Testis (tissue), 3 donors: ENCODE results near the gene SPSB4. TPM values are rescaled to one million over a fixed set of nuclear protein-coding genes. Genes with fewer than 3 reads are reported as not detected.

ENCODE experiments used
- DNase-seq: peaks from one replicate; pipeline ENCODE4 v3.0.0-alpha.2; 2019
- H3K27ac ChIP-seq, 2 donors: fragments of 200-600 bp; sonication (generic); one replicate each; pipeline ENCODE4 v1.5.1; 2019
- H3K27me3 ChIP-seq: fragments of 200-600 bp; sonication (generic); one replicate; pipeline ENCODE4 v1.5.1; 2019
- H3K36me3 ChIP-seq: fragments of 200-600 bp; sonication (generic); one replicate; pipeline ENCODE4 v1.5.1; 2017; ENCODE audit warnings: low read depth; ENCODE audit errors: missing control alignments
- H3K4me1 ChIP-seq: fragments of 200-600 bp; sonication (generic); one replicate; pipeline ENCODE4 v1.5.1; 2019
- H3K4me3 ChIP-seq, 2 donors: fragments of 200-600 bp; sonication (generic); one replicate each; pipeline ENCODE4 v1.5.1; 2017 to 2019
- H3K9me3 ChIP-seq: fragments of 200-600 bp; sonication (generic); one replicate; pipeline ENCODE4 v1.5.1; 2017
- CTCF ChIP-seq, 3 experiments: fragments of 450-650 bp in 2 of 3; fragments of 200-600 bp in 1 of 3; sonication (generic) in 1 of 3; IDR thresholded peaks; one replicate each; pipeline ENCODE4 v1.5.1; 2016 to 2019; ENCODE audit warnings: antibody characterized with exemption in 3 of 3, mild to moderate bottlenecking in 2 of 3, moderate library complexity in 1 of 3
- POLR2A ChIP-seq: fragments of 450-650 bp; IDR thresholded peaks from one replicate; pipeline ENCODE4 v1.6.1; 2017; ENCODE audit warnings: antibody characterized with exemption, mild to moderate bottlenecking, moderate library complexity
- WGBS, 2 donors: methylation state at CpG; one replicate each; pipeline ENCODE4 v1.1.5; 2018; 5-methylcytosine and 5-hydroxymethylcytosine counted together
- intact Hi-C: fragments of 100-400 bp; cut with DNase I; formaldehyde crosslinking; loops from one replicate; pipeline ENCODE4 v1.15.1; 2023; ENCODE audit warnings: low total_unique reads
- polyA plus RNA-seq: library from polyadenylated mRNA; stranded (reverse); fragments of 350-450 nt; fragmentation: Illumina TruSeq; extraction: RNeasy Lipid Tissue Mini Kit (QIAGEN cat#74804); gene quantifications from one replicate; pipeline ENCODE4 v1.2.3, GENCODE V29; 2014; ENCODE audit warnings: low read depth, low replicate concordance; ENCODE audit not compliant: insufficient read depth
- total RNA-seq, 2 donors: library from RNA; depleted of rRNA; stranded (reverse); fragments of >200 nt; gene quantifications; one replicate each; pipeline ENCODE4 v1.2.3, GENCODE V29; 2016

Gene SPSB4
- total and polyA plus RNA-seq, 3 donors from 2014 or later = 7.4 to 34.5 (median 10.8) TPM

- H3K4me1 ChIP-seq = peaks cover 5% of the 10 kb centered on the region
- H3K36me3 ChIP-seq = no peaks in the 10 kb centered on the region
- no peaks in the 10 kb centered on the region for H3K9me3 ChIP-seq
- no peak overlapping the region for H3K4me3 ChIP-seq
- no peaks in the 10 kb centered on the region for H3K27me3 ChIP-seq
- intact Hi-C loops = no loop called here
- no peak for TF ChIP-seq POLR2A
- no peak for TF ChIP-seq CTCF (IDR thresholded peaks at IDR 0.05)
- 59 to 67% methylated on average over 6 to 7 of the region's 7 CpGs for WGBS, 2 donors
- H3K27ac ChIP-seq = no peak overlapping the region
- DNase-seq = no peak
Observed at GRCh38 chr3:141056751-141057171, 5.6 kb downstream of the SPSB4 start.

GRCh38 chr3:141057436-141057835, 6.3 kb downstream of the SPSB4 start:
- no peaks in the 10 kb centered on the region for H3K36me3 ChIP-seq
- H3K4me3 ChIP-seq = no peak overlapping the region
- peaks cover 5% of the 10 kb centered on the region for H3K4me1 ChIP-seq
- WGBS, 2 donors = 80 to 87% methylated on average over 7 of the region's 7 CpGs
- intact Hi-C loops = no loop called here
- TF ChIP-seq POLR2A = no peak
- no peak for TF ChIP-seq CTCF (IDR thresholded peaks at IDR 0.05)
- H3K27ac ChIP-seq = no peak overlapping the region
- H3K9me3 ChIP-seq = no peaks in the 10 kb centered on the region
- DNase-seq = no peak
- no peaks in the 10 kb centered on the region for H3K27me3 ChIP-seq

GRCh38 chr3:141057946-141058800, 7.0 kb downstream of the SPSB4 start:
- WGBS, 2 donors = 94% methylated on average over 8 of the region's 8 CpGs

GRCh38 chr3:141058996-141059395, 7.8 kb downstream of the SPSB4 start:
- intact Hi-C loops = no loop called here
- DNase-seq = no peak
- Histone ChIP-seq H3K4me1 (peaks cover 2% of the 10 kb centered on the region), H3K36me3 (no peaks in the 10 kb centered on the region), H3K27me3 (no peaks in the 10 kb centered on the region), H3K4me3 (no peak overlapping the region), H3K9me3 (no peaks in the 10 kb centered on the region), H3K27ac (no peak overlapping the region)
- TF ChIP-seq POLR2A = no peak
- no peak for TF ChIP-seq CTCF (IDR thresholded peaks at IDR 0.05)
- WGBS, 2 donors = 86 to 94% methylated on average over 2 of the region's 2 CpGs

More at GRCh38 chr3:141057946-141058800, 7.0 kb downstream of the SPSB4 start:
- H3K4me1 ChIP-seq = no peaks in the 10 kb centered on the region
- TF ChIP-seq POLR2A (no peak), CTCF (IDR thresholded peaks at IDR 0.05) (no peak)
- no peaks in the 10 kb centered on the region for H3K9me3 ChIP-seq
- no peak overlapping the region for H3K27ac ChIP-seq
- H3K4me3 ChIP-seq = no peak overlapping the region
- no peak for DNase-seq
- intact Hi-C loops = no loop called here
- H3K36me3 ChIP-seq = no peaks in the 10 kb centered on the region
- no peaks in the 10 kb centered on the region for H3K27me3 ChIP-seq

- intact Hi-C loops = no loop called here
- H3K36me3 ChIP-seq = no peaks in the 10 kb centered on the region
- H3K4me1 ChIP-seq = peaks cover 4% of the 10 kb centered on the region
- no peak overlapping the region for H3K27ac ChIP-seq
- WGBS, 2 donors = 83 to 100% methylated on average over 2 of the region's 2 CpGs
- DNase-seq = no peak
- H3K4me3 ChIP-seq = no peak overlapping the region
- TF ChIP-seq CTCF (IDR thresholded peaks at IDR 0.05) = no peak
- no peak for TF ChIP-seq POLR2A
- no peaks in the 10 kb centered on the region for H3K9me3 ChIP-seq
- no peaks in the 10 kb centered on the region for H3K27me3 ChIP-seq
Observed at GRCh38 chr3:141059816-141060215, 8.7 kb downstream of the SPSB4 start.
